Activated CD8-positive, alpha-beta memory T cell treated with anti-CD3 and anti-CD28 coated beads, Interleukin-2, amount 50 U/mL, for 1 hour (primary cell): ENCODE measurements around the gene CCT3.

Experiments
- DNase-seq: peaks from one replicate; pipeline ENCODE4 v3.0.0-alpha.2; 2020; ENCODE audit errors: extremely low read depth

CCT3 gene

GRCh38 chr1:156282479-156283222 lies 55.4 kb downstream of the CCT3 start, which contains the start of gene SMG5:
SMG5 (minus strand) TSS chr1:156282825; CDS start chr1:156282680, 145 bp downstream.
- peak; percentile 94 for DNase-seq

GRCh38 chr1:156281693-156282478 lies 56.2 kb downstream of the CCT3 start:
- DNase-seq: no peak

GRCh38 chr1:156281281-156281680 lies 56.8 kb downstream of the CCT3 start:
- DNase-seq: no peak

- DNase-seq: no peak
Observed at GRCh38 chr1:156279837-156280236, 58.3 kb downstream of the CCT3 start.

GRCh38 chr1:156276966-156277381 lies 61.1 kb downstream of the CCT3 start:
- DNase-seq: no peak

- no peak for DNase-seq
Observed at GRCh38 chr1:156276532-156276931, 61.6 kb downstream of the CCT3 start.

DNA sequence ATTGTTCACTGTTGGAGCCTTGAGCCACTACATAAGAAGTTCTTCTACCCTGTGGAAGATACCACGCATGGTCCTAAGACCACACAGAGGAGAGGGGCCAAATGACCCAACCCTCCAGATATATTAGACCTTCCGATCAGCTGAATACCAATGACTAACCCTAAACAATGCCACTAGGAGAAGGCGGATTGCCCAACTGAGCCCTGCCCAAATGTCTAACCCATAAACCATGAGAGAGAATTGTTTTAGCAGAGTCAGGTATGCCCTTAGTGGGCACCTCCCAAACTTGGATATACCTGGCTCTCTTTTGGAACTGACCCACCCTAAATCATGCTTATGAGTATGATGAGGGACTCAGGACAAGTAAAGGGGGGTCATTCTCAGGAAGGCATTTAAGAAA lies 67.8 kb downstream of the CCT3 start:
- no peak for DNase-seq

- no peak for DNase-seq
Observed at GRCh38 chr1:156268336-156268735, 69.8 kb downstream of the CCT3 start.

- no peak for DNase-seq
Observed at GRCh38 chr1:156266051-156266450, 72.0 kb downstream of the CCT3 start.

GRCh38 chr1:156263288-156263655 lies 74.8 kb downstream of the CCT3 start:
- no peak for DNase-seq

- no peak for DNase-seq
Observed at GRCh38 chr1:156262461-156263287, 75.4 kb downstream of the CCT3 start.

DNA sequence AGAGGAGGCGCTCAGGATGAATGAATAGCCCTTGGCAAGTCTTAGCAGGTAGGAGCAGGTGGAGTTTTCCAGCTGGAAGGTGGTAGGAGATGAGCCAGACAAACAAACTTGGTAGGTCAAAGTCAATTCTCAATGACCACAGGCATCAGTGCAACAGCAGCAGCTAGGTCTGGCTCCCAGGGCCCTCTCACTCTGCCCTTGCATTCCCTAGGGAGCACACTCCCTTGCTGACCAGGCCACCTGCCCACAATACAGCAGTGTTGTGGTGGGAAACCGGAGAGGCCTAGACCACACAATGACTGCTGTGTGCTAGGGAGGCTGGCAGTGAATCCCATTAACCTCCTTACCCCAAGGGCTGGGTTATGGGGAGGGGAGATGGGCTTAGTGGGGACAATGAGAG lies 77.2 kb downstream of the CCT3 start:
- no peak for DNase-seq

GRCh38 chr1:156259805-156260204 lies 78.3 kb downstream of the CCT3 start:
- DNase-seq: no peak
